ENCODE data around the gene MTHFR. TPM values are rescaled to one million over a fixed set of nuclear protein-coding genes. Genes with fewer than 3 reads are reported as not detected.
A peak's percentile ranks its signal among the peaks of the same experiment; 100 is the strongest.

The MTHFR gene
- total RNA-seq, 2 donors from 2014 or later, result 26.4 to 30.1 TPM

DNA sequence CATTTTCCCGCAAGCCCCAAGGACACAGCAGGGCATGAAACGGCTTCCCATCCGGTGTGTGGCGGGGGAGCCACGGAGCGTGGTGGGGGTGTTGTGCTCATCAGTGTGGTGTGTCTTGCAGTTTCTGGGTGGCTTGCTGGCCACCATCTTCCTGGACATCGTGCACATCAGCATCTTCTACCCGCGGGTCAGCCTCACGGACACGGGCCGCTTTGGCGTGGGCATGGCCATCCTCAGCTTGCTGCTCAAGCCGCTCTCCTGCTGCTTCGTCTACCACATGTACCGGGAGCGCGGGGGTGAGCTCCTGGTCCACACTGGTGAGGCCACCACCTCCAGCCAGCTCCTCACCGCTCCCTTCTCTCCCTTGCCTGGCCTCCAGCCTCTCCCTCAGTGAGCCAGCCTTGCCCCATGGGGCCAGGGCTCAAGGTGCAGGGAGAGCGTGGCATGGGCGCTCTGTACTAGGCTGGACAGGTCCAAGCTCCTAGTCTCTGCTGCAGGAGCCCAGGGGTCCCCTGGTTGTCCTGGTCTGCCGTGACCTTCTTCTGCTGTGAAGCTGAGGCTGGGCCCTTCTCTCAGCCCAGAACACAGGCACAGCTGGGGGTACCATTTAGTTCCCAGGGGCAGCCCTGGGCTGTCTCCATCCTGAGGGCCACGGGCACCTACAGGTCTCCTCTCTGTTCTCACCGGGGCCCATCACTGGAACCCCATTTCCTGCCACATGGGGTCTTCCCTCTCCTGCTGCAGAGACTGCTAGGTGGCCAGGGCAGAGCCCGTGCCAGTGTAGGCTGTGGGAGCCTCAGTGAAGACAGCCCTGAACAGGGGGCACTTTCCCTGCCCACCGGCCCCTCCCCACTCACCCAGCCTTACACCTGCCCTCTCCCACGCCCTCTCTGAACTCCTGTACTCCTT, 57.2 kb downstream of the MTHFR start:
- H3K27ac ChIP-seq, result no peak overlapping the region
- TF ChIP-seq POLR2A (IDR thresholded peaks at IDR 0.05), result no peak
- TF ChIP-seq, protein P1, sequence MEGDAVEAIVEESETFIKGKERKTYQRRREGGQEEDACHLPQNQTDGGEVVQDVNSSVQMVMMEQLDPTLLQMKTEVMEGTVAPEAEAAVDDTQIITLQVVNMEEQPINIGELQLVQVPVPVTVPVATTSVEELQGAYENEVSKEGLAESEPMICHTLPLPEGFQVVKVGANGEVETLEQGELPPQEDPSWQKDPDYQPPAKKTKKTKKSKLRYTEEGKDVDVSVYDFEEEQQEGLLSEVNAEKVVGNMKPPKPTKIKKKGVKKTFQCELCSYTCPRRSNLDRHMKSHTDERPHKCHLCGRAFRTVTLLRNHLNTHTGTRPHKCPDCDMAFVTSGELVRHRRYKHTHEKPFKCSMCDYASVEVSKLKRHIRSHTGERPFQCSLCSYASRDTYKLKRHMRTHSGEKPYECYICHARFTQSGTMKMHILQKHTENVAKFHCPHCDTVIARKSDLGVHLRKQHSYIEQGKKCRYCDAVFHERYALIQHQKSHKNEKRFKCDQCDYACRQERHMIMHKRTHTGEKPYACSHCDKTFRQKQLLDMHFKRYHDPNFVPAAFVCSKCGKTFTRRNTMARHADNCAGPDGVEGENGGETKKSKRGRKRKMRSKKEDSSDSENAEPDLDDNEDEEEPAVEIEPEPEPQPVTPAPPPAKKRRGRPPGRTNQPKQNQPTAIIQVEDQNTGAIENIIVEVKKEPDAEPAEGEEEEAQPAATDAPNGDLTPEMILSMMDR (IDR thresholded peaks at IDR 0.05), result no peak
- H3K4me3 ChIP-seq, result no peak overlapping the region
- peaks cover 0 to 4% of the 10 kb centered on the region in 2 donors for H3K36me3 ChIP-seq (replicated peaks in 1 of 2; ENCODE audit: insufficient read depth in 1 of 2, low read depth in 2 of 2)
- ATAC-seq (no peak), DNase-seq (no peak)
- no peaks in the 10 kb centered on the region for H3K27me3 ChIP-seq
- H3K9me3 ChIP-seq, result no peaks in the 10 kb centered on the region
- 87% methylated on average over 17 to 27 of the region's 27 CpGs for WGBS, 2 donors
- intact Hi-C loops (cut with DNase I), result no loop called here
- peaks cover 37% of the 10 kb centered on the region for H3K4me1 ChIP-seq

DNA sequence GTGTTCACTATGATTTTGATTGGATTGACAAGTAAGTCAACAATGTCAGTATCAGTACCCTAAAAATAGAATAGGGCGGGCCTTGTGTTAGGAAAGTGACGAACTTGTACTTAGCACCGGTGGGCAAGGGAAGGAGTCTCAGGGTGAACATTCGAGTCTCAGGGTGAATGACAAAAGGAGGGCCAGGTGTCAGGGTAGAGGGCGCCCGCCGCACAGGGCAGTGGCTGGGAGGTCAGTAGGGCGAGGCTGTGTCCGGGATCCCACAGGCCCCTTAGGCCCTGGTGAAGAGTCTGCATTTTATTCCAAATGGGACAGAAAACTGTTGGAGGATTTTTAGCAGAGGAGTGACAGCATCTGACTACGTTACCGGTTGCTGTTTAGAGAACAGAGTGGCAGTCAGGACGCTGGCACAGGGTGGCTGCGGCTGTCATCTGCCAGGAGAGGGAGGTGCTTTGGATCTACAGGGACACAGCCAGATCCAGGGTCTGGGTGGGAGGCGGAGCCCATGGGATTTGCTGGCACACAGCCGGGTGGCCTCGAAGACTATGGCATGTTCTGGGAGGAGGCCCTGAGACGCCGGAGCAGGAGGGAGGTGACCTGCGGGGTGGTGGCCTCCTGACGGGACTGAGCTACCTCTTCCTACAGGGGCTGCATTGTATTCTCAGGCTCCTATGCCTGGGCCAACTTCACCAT, 58.8 kb downstream of the MTHFR start:
- Histone ChIP-seq H3K27me3 (no peaks in the 10 kb centered on the region), H3K27ac (peak overlapping the region; percentile 73 to 87 (median 81)), H3K4me3 (no peak overlapping the region), H3K36me3 (replicated peaks in 1 of 2; ENCODE audit: insufficient read depth in 1 of 2, low read depth in 2 of 2) (peaks cover 0 to 4% of the 10 kb centered on the region in 2 donors), H3K9me3 (no peaks in the 10 kb centered on the region), H3K4me1 (peaks cover 37% of the 10 kb centered on the region)
- DNase-seq (peak; percentile 57 to 81 (median 78)), ATAC-seq (peak; percentile 65)
- peak in 1 of 3 donors; percentile 15 for TF ChIP-seq POLR2A (IDR thresholded peaks at IDR 0.05)
- TF ChIP-seq, protein P1 (IDR thresholded peaks at IDR 0.05), result no peak
- intact Hi-C loops (cut with DNase I), result no loop called here
- 32 to 59% methylated on average over 12 to 19 of the region's 20 CpGs for WGBS, 2 donors

DNA sequence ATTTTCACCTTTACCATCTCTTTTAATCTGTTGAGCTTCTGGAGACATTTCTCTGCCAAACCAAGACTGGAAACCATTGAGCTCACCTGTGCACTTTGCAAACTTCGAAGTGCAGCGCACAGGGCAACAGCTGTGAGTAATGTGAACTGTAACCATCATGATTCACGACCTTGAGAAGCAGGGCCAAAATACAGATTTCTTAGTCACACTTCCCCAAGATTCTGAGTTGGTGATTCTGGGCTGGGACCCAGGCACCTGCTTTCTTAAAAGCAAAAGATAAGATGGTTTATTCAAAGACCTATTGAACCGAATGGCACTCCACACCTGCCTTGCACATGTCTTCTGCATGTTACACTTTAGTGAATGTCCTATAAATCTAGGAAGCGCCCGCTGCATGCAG, 59.7 kb downstream of the MTHFR start:
- 42 to 44% methylated on average over 5 to 6 of the region's 6 CpGs for WGBS, 2 donors
- Histone ChIP-seq H3K27me3 (no peaks in the 10 kb centered on the region), H3K36me3 (replicated peaks in 1 of 2; ENCODE audit: insufficient read depth in 1 of 2, low read depth in 2 of 2) (peaks cover 0 to 4% of the 10 kb centered on the region in 2 donors), H3K9me3 (no peaks in the 10 kb centered on the region), H3K4me3 (no peak overlapping the region), H3K27ac (peak overlapping the region; percentile 73 to 87 (median 81)), H3K4me1 (peaks cover 37% of the 10 kb centered on the region)
- TF ChIP-seq POLR2A (IDR thresholded peaks at IDR 0.05), result no peak
- TF ChIP-seq, protein P1 (IDR thresholded peaks at IDR 0.05), result peak in 1 of 7 experiments; percentile 23
- ATAC-seq (peak; percentile 76), DNase-seq (peak; percentile 54 to 81 (median 74))
- intact Hi-C loops (cut with DNase I), result no loop called here

DNA sequence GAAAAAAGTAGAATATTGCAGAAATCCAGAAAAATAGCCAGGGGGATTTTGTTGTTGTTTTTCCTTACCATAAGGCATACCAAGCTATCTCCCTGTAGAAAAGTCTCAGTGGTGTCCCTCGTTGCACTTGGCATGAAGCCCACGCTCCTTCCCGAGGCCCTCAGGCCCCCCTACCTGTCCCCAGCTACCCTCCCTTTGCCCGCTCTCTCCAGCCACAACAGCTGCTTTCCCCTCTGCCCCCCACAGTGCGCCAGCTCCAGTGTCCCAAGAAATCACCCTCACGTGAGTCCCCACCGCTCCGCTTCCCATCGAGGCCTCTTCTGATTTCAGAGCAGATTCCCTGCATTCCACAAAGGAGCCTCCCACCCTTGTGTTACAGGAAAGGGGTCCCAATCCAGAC, 61.5 kb downstream of the MTHFR start:
- Histone ChIP-seq H3K27ac (no peak overlapping the region), H3K4me3 (no peak overlapping the region), H3K27me3 (no peaks in the 10 kb centered on the region), H3K36me3 (replicated peaks in 1 of 2; ENCODE audit: insufficient read depth in 1 of 2, low read depth in 2 of 2) (peaks cover 0 to 2% of the 10 kb centered on the region in 2 donors), H3K4me1 (peaks cover 37% of the 10 kb centered on the region), H3K9me3 (no peaks in the 10 kb centered on the region)
- no peak for TF ChIP-seq POLR2A (IDR thresholded peaks at IDR 0.05)
- TF ChIP-seq, protein P1 (IDR thresholded peaks at IDR 0.05), result no peak
- intact Hi-C loops (cut with DNase I), result no loop called here
- no peak for ATAC-seq
- 82 to 87% methylated on average over 9 of the region's 9 CpGs for WGBS, 2 donors
- DNase-seq, result no peak
